Measurements from ENCODE around the gene TMEM175. TPM values are rescaled to one million over a fixed set of nuclear protein-coding genes. Genes with fewer than 3 reads are reported as not detected.
"Not testable (repeated sequence)": the region's sequence is repeated elsewhere in the genome, so short reads cannot be mapped to it uniquely, and the experiment has no call there.

Gene TMEM175
- total RNA-seq, 1 donor from 2014 or later = 56.5 TPM

GRCh38 chr4:972651-973424 is 40.6 kb downstream of the TMEM175 start:
- Histone ChIP-seq H3K27ac (no peak overlapping the region), H3K9me3 (no peaks in the 10 kb centered on the region), H3K4me1 (peaks cover 39% of the 10 kb centered on the region), H3K27me3 (no peaks in the 10 kb centered on the region), H3K36me3 (no peaks in the 10 kb centered on the region), H3K4me3 (peak overlapping the region; percentile 77 to 86)
- DNase-seq (ENCODE audit: extremely low spot score in 2 of 2) = no peak
- no peak for TF ChIP-seq POLR2AphosphoS5 (IDR thresholded peaks at IDR 0.05; ENCODE audit: insufficient read depth in 1 of 2, low read depth in 1 of 2)
- no peak for TF ChIP-seq POLR2A (IDR thresholded peaks at IDR 0.05)
- no peak for TF ChIP-seq CTCF (IDR thresholded peaks at IDR 0.05)
- intact Hi-C loops (cut with DNase I) = no loop called here

GRCh38 chr4:973431-974397 is 41.5 kb downstream of the TMEM175 start, which contains the start of gene DGKQ:
TSS of gene DGKQ (minus strand) at chr4:973569. CDS start at chr4:973482, 87 bp downstream.
- no peak for DNase-seq (ENCODE audit: extremely low spot score in 2 of 2)
- no peak within 1 kb of the TSS for H3K27ac ChIP-seq
- intact Hi-C loops (cut with DNase I) = no loop called here
- peak within 1 kb of the TSS; percentile 77 to 86 for H3K4me3 ChIP-seq
- H3K4me1 ChIP-seq = peaks cover 32% of the 10 kb centered on the region
- H3K36me3 ChIP-seq = no peaks in the 10 kb centered on the region
- no peaks in the 10 kb centered on the region for H3K27me3 ChIP-seq
- TF ChIP-seq CTCF (IDR thresholded peaks at IDR 0.05) = no peak
- H3K9me3 ChIP-seq = no peaks in the 10 kb centered on the region

GRCh38 chr4:974668-975067 is 42.4 kb downstream of the TMEM175 start:
- H3K27ac ChIP-seq = no peak overlapping the region
- no peak overlapping the region for H3K4me3 ChIP-seq
- DNase-seq (ENCODE audit: extremely low spot score in 2 of 2) = no peak
- intact Hi-C loops (cut with DNase I) = no loop called here
- no peaks in the 10 kb centered on the region for H3K27me3 ChIP-seq
- H3K9me3 ChIP-seq = no peaks in the 10 kb centered on the region
- no peak for TF ChIP-seq POLR2A (IDR thresholded peaks at IDR 0.05)
- TF ChIP-seq CTCF (IDR thresholded peaks at IDR 0.05) = no peak
- no peak for TF ChIP-seq POLR2AphosphoS5 (IDR thresholded peaks at IDR 0.05; ENCODE audit: insufficient read depth in 1 of 2, low read depth in 1 of 2)
- peaks cover 32% of the 10 kb centered on the region for H3K4me1 ChIP-seq
- no peaks in the 10 kb centered on the region for H3K36me3 ChIP-seq

GRCh38 chr4:976016-976415 is 43.8 kb downstream of the TMEM175 start:
- H3K4me1 ChIP-seq = peaks cover 27% of the 10 kb centered on the region
- DNase-seq (ENCODE audit: extremely low spot score in 2 of 2); intact Hi-C loops (cut with DNase I); H3K36me3 ChIP-seq; H3K27me3 ChIP-seq; H3K27ac ChIP-seq; H3K9me3 ChIP-seq; H3K4me3 ChIP-seq: not testable (repeated sequence)

- no peaks in the 10 kb centered on the region for H3K36me3 ChIP-seq
- H3K4me1 ChIP-seq = peaks cover 1% of the 10 kb centered on the region
- TF ChIP-seq POLR2AphosphoS5 (IDR thresholded peaks at IDR 0.05; ENCODE audit: insufficient read depth in 1 of 2, low read depth in 1 of 2) = no peak
- no peak for TF ChIP-seq CTCF (IDR thresholded peaks at IDR 0.05)
- no peak for TF ChIP-seq POLR2A (IDR thresholded peaks at IDR 0.05)
- DNase-seq (ENCODE audit: extremely low spot score in 2 of 2) = no peak
- H3K27me3 ChIP-seq = no peaks in the 10 kb centered on the region
- intact Hi-C loops (cut with DNase I) = no loop called here
- no peak overlapping the region for H3K27ac ChIP-seq
- H3K9me3 ChIP-seq = no peaks in the 10 kb centered on the region
- no peak overlapping the region for H3K4me3 ChIP-seq
These were observed 46.9 kb downstream of the TMEM175 start for GRCh38 chr4:978957-979701.

Data from vagina (tissue), 2 donors.